HG03097 (cell line): Measurements from ENCODE around the gene KRT74.
"Not testable (repeated sequence)": the region's sequence is repeated elsewhere in the genome, so short reads cannot be mapped to it uniquely, and the experiment has no call there.

ENCODE experiments used
- ATAC-seq: cut with Tn5 transposase; IDR thresholded peaks from one replicate; pipeline ENCODE4 v1.9.1; 2021; ENCODE audit not compliant: unreplicated experiment, low FRiP score

The KRT74 gene

DNA sequence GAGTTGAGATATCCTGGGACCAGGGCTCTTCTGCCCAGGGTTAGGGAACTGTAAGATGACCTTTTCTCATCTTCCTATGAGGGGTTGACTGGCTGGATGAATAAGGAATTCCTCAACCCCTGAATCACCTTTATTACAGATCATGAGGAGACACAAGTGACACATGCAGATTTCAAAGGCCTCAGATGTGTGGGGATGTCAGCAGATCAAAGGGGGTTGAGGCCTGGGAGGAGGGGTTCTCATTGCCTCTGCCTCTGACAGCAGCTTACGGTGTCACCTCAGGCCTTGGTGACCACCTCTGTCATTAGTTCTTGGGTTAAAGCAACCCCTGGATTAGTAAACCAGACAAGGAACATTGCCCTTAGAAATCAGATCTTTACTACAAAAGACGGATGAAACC is 29.7 kb upstream of the KRT74 start:
- no peak for ATAC-seq

DNA sequence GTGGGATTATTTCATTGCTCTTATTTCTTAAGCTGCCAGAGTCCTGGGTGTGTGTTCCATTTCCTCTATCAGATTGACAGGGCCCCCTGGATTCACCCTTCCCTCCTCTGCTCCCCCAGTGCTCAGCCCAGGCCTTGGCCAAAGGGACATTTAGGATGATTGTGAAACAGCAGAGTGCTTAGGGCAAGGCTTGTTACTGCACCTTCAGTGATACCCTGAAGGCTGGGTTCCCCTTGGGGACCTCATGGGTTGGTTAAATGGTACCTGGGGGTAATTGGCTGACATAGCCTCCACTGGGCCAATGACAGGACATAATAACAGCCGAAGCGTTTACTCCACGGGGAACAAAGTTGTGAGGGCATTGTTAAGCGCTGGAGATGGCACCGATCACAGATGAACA is 28.9 kb upstream of the KRT74 start:
- ATAC-seq, result no peak

DNA sequence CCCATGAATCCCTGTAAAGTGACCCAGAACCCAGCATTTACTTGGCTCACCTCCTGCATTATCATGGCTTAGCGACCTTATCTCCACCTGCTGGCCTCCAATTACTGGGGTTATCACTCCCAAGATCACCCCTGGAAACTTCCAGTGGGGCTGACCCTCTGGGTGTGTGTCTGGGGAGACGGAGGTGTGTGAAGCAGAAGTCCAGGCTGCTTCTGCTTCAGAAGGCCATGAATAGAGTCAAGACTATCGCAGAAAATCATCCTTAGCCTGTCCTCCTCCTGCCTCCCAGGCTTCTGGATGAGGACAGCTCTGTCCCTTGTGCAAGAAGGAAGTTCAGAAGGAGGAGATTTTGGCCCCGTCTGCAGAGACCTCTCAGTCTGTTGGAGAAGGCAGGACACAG is 28.0 kb upstream of the KRT74 start:
- no peak for ATAC-seq

DNA sequence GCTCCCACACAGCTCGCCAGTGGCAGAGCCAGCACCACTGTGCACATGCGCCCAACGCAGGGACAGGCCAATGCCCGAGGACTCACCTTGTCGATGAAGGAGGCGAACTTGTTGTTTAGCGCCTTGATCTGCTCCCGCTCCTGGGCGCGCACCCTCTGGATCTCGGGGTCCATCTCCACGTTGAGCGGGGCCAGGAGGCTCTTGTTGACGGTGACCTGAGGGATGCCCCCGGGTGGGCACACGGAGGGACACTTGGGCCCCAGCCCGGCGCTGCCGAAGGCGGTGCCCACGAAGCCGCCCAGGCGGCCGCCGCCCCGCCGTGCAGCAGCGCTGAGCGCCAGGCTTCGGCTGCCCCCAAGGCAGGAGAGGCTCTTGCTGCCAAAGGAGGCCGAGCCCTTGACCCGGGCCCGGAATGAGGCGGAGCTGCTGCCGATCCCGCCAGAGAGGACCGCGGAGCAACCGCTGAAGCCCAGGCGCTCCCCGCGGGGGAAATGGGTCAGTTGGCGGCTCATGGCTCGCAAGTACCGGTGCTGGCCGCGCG is 27.4 kb upstream of the KRT74 start, which contains the start of gene KRT72:
KRT72 (minus strand) TSS at position 523 of the 541 bp plus-strand sequence; CDS start at position 512, 11 bp downstream.
- ATAC-seq, result no peak

DNA sequence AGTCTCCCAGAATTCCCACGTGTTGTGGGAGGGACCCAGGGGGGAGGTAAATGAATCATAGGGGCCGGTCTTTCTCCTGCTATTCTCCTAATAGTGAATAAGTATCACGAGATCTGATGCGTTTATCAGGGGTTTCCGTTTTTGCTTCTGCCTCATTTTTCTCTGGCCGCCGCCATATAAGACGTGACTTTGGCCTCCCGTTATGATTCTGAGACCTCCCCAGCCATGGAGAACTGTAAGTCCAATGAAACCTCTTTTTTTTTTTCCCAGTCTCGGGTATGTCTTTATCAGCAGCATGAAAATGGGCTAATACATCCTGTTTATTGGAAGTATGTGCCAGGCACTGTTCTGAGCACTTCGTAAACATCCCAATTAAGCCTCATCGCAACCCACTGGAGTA is 26.8 kb upstream of the KRT74 start:
- no peak for ATAC-seq

DNA sequence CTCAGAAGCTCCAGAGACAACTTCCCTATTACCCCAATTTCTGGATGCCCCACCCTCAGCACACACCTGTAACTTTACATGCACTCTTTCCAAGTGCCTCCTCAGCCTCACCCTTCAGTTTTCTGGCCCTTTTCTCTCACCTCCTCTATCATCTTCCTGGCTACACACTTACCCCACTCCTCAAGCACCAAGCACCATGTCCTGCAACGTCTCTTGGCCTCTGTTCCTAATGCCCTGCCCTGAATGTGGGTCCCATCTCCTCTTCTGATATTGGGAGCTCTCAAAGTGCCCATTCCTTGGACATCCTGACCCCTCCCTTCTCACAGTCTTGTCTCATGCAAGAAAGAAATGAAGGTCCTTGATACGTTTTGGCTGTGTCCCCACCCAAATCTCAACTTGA is 26.4 kb upstream of the KRT74 start:
- no peak for ATAC-seq

DNA sequence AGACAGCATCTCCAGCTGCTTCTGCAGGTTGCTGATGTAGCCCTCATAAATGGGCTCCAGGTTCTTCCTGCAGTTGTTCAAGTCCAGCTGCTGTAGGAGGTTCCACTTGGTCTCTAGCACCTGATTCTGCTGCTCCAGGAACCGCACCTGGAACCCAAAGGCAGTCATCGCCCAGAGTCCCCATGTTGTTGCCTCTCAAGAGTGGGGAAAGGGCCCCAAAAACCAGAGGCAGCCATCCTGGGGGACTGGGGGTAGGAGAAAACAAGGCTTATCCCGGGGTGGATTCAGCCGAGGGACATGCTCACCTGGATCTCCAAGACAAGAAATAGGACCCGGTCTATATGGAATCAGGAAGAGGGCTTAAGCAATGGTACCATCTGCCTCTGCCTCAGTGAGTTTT is 25.3 kb upstream of the KRT74 start:
- ATAC-seq, result no peak

GRCh38 chr12:52594237-52594636 is 20.6 kb upstream of the KRT74 start:
- not testable (repeated sequence) for ATAC-seq

- ATAC-seq, result no peak
These were observed 17.9 kb upstream of the KRT74 start for GRCh38 chr12:52591521-52591920.

- no peak for ATAC-seq
These were observed 16.4 kb upstream of the KRT74 start for GRCh38 chr12:52590021-52590420.

GRCh38 chr12:52587563-52587962 is 13.9 kb upstream of the KRT74 start:
- ATAC-seq, result no peak

DNA sequence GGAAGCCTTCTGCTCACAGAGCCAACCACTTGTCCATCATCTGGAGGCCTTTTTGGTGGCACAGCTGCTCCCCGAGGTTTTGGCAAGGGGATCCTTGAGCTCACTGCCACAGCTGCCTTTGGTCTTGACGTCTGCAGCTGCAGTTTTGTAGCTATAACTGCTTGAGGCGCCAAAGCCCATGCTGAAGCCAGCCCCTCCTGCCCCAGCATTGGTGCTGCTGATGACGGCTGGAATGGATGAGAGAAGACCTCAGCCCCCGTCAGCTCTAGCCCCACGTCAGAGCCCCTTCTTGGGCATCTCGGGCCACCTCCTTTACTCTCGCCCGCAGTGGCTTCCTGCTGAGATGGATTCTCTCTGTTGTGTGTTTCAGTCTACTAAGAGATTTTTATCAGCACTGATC is 12.3 kb upstream of the KRT74 start:
- ATAC-seq, result no peak

DNA sequence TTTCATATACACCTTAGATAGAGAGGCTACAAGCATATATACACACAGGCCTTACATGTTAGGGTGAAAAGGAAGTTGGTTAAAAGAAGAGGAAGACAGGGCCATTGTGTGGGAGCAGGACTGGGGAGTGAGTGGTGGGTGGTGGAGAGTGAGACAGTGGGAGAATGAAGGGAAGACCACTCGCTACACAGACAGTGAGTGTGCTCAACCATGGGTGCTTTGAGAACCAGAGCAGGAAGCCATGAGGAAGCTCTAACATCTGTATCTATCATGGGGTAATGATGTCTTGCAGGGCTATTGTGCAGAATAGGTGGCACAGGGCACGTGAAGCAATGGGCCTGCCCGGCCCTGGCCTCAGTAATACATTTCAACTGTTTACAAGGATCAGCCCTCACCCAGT is 11.4 kb upstream of the KRT74 start:
- ATAC-seq, result no peak

DNA sequence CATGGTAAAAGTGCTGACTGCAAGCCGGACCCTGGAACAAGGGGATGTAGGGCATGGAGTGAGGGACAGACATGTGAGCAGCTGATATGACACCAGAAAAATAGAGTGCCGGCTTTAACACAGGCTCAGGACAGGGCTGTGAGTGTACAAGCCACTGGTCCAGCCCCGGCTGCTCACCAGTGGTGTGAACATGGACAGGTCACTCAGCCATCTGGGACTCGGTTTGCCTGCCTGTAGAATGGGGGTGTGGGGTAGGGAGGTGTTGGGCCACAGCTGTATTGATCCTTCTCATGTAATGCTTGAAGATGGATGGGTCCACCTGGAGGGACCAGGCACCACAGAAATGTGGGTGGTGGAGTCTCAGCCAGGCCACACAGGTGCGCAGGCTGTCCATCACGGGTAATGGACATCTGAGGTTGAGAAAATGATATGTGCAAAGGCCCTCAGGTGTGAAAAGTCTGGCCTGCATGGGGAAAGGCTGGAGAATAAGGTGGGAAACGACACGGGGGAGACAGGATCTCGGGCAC is 10.6 kb upstream of the KRT74 start:
- ATAC-seq, result no peak

- no peak for ATAC-seq
These were observed 9.4 kb upstream of the KRT74 start for GRCh38 chr12:52582971-52583456.

DNA sequence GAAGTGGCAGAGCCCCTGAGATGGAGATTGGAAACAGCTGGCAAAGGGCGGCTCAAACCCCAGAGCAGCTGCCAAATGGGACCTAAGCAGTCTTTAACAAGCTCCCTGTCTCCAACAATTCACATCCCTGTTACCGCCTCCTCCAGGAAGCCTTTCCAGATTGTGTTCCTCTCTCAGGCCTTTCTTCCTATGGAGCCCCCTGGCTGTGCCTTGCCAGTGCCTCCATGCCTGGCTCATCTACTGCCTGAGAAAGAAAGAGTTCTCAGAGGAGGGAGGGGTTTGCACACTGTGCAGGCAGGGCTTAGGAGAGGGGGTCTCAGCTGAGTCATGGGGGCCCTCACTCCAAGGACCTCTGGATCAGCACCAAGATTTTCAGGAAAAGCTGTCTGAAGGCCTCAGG is 8.8 kb upstream of the KRT74 start:
- no peak for ATAC-seq

GRCh38 chr12:52581481-52581880 is 7.8 kb upstream of the KRT74 start:
- ATAC-seq, result no peak

GRCh38 chr12:52581066-52581465 is 7.4 kb upstream of the KRT74 start:
- ATAC-seq, result no peak

GRCh38 chr12:52580496-52580895 is 6.9 kb upstream of the KRT74 start:
- no peak for ATAC-seq

GRCh38 chr12:52579468-52580465 is 6.1 kb upstream of the KRT74 start:
- ATAC-seq, result no peak

GRCh38 chr12:52578469-52578868 is 4.8 kb upstream of the KRT74 start:
- ATAC-seq, result no peak

- ATAC-seq, result no peak
These were observed 3.7 kb upstream of the KRT74 start for GRCh38 chr12:52577316-52577715.
